ENCODE measurements around the gene USP49. TPM values are rescaled to one million over a fixed set of nuclear protein-coding genes. Genes with fewer than 3 reads are reported as not detected.

USP49 gene
- total and polyA plus RNA-seq, 2 of the 13 experiments (the other 11 are each of a cell fraction or from before 2014, with no cell fraction given): 2.9 to 4.3 TPM

DNA sequence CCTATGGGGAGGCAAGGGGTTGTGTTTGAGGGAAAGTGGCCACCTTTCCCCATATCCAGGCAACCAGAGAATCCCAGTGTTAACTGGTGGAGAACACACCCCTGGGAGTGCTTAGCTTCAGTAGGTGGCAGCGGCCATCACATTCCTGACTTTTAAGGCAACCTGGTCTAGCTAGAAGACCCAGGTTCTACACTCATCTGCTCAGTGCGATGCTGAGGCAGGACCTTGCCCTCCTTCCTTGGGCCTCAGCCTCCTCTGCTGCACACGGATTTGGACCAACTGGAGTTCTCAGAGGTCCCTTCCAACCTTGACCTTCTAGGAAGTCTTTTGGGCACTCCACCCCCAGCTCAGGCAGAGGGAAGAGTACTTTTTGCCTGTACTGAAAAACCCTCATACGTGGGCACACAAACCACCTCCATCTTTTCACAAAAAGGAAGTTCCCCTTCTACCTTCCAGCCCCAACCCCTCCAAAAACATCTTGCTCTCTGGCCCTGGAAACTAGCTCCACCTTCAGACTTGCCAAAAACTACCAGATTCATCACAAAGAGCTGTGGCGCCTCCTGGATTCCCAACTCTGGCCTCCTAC is 43.5 kb upstream of the USP49 start (continued):
- TF ChIP-seq, protein P1, sequence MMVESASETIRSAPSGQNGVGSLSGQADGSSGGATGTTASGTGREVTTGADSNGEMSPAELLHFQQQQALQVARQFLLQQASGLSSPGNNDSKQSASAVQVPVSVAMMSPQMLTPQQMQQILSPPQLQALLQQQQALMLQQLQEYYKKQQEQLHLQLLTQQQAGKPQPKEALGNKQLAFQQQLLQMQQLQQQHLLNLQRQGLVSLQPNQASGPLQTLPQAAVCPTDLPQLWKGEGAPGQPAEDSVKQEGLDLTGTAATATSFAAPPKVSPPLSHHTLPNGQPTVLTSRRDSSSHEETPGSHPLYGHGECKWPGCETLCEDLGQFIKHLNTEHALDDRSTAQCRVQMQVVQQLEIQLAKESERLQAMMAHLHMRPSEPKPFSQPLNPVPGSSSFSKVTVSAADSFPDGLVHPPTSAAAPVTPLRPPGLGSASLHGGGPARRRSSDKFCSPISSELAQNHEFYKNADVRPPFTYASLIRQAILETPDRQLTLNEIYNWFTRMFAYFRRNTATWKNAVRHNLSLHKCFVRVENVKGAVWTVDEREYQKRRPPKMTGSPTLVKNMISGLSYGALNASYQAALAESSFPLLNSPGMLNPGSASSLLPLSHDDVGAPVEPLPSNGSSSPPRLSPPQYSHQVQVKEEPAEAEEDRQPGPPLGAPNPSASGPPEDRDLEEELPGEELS (CRISPR knock-in tag; IDR thresholded peaks at IDR 0.05): no peak
- TF ChIP-seq, protein P2, sequence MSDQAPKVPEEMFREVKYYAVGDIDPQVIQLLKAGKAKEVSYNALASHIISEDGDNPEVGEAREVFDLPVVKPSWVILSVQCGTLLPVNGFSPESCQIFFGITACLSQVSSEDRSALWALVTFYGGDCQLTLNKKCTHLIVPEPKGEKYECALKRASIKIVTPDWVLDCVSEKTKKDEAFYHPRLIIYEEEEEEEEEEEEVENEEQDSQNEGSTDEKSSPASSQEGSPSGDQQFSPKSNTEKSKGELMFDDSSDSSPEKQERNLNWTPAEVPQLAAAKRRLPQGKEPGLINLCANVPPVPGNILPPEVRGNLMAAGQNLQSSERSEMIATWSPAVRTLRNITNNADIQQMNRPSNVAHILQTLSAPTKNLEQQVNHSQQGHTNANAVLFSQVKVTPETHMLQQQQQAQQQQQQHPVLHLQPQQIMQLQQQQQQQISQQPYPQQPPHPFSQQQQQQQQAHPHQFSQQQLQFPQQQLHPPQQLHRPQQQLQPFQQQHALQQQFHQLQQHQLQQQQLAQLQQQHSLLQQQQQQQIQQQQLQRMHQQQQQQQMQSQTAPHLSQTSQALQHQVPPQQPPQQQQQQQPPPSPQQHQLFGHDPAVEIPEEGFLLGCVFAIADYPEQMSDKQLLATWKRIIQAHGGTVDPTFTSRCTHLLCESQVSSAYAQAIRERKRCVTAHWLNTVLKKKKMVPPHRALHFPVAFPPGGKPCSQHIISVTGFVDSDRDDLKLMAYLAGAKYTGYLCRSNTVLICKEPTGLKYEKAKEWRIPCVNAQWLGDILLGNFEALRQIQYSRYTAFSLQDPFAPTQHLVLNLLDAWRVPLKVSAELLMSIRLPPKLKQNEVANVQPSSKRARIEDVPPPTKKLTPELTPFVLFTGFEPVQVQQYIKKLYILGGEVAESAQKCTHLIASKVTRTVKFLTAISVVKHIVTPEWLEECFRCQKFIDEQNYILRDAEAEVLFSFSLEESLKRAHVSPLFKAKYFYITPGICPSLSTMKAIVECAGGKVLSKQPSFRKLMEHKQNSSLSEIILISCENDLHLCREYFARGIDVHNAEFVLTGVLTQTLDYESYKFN (CRISPR knock-in tag; conservative IDR thresholded peaks at IDR 0.05): no peak
- TF ChIP-seq FOXA1 (IDR thresholded peaks at IDR 0.05) (no peak), FOXA1 (CRISPR knock-in tag; IDR thresholded peaks at IDR 0.05) (no peak), ETV6 (CRISPR knock-in tag; conservative IDR thresholded peaks at IDR 0.05) (no peak), MIER2 (CRISPR knock-in tag; IDR thresholded peaks at IDR 0.05) (no peak), SP140L (CRISPR knock-in tag; IDR thresholded peaks at IDR 0.05; ENCODE audit: borderline replicate concordance) (no peak), ONECUT2 (CRISPR knock-in tag; IDR thresholded peaks at IDR 0.05) (no peak), KMT2B (CRISPR knock-in tag; IDR thresholded peaks at IDR 0.05) (no peak)
- TF ChIP-seq, protein P3, sequence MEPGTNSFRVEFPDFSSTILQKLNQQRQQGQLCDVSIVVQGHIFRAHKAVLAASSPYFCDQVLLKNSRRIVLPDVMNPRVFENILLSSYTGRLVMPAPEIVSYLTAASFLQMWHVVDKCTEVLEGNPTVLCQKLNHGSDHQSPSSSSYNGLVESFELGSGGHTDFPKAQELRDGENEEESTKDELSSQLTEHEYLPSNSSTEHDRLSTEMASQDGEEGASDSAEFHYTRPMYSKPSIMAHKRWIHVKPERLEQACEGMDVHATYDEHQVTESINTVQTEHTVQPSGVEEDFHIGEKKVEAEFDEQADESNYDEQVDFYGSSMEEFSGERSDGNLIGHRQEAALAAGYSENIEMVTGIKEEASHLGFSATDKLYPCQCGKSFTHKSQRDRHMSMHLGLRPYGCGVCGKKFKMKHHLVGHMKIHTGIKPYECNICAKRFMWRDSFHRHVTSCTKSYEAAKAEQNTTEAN (CRISPR knock-in tag; conservative IDR thresholded peaks at IDR 0.05): no peak
- TF ChIP-seq, protein P4, sequence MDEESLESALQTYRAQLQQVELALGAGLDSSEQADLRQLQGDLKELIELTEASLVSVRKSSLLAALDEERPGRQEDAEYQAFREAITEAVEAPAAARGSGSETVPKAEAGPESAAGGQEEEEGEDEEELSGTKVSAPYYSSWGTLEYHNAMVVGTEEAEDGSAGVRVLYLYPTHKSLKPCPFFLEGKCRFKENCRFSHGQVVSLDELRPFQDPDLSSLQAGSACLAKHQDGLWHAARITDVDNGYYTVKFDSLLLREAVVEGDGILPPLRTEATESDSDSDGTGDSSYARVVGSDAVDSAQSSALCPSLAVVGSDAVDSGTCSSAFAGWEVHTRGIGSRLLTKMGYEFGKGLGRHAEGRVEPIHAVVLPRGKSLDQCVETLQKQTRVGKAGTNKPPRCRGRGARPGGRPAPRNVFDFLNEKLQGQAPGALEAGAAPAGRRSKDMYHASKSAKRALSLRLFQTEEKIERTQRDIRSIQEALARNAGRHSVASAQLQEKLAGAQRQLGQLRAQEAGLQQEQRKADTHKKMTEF (CRISPR knock-in tag; IDR thresholded peaks at IDR 0.05): no peak
